HCT116 (cell line): ENCODE data around the gene RBFOX2. TPM values are rescaled to one million over a fixed set of nuclear protein-coding genes. Genes with fewer than 3 reads are reported as not detected.

Experiments
- ATAC-seq: fragments of 200-7000 bp; cut with Tn5 transposase; 2 replicates; pipeline ENCODE4 v1.9.1; 2020; ENCODE audit warnings: mild to moderate bottlenecking, moderate library complexity
- BruUV-seq: library from RNA; stranded (reverse); fragments of 400-500 nt; replicated peaks from 2 replicates; lab custom pipeline; 2021; lab: Mats Ljungman, UMichigan
- CTCF ChIA-PET: fragments of 300-600 bp; sonication (Branson Sonifier 250); formaldehyde crosslinking; loops from one replicate; lab custom pipeline; 2021; ENCODE audit warnings: antibody characterized with exemption; lab: Charles Lee
- POLR2A ChIA-PET: fragments of 300-600, 350-600 bp; sonication (Branson Sonifier 250); formaldehyde crosslinking; loops from one replicate; lab custom pipeline; 2021; ENCODE audit warnings: antibody characterized with exemption; lab: Charles Lee
- RAD21 ChIA-PET, 2 experiments: fragments of 300-600 bp; sonication (Branson Sonifier 250); formaldehyde crosslinking; loops; one replicate each; lab custom pipeline; 2023; ENCODE audit warnings: low total read pairs in 2 of 2; ENCODE audit not compliant: uncharacterized antibody in 2 of 2, unreplicated experiment in 2 of 2, low non-redundant PET in 1 of 2; lab: Charles Lee
- DNase-seq: peaks from one replicate; pipeline ENCODE4 v3.0.0-alpha.2; 2010; ENCODE audit warnings: low read depth, low spot score
- H2AFZ ChIP-seq: fragments of 200-600 bp; shearing (Covaris generic), sonication (generic); 2 replicates; pipeline ENCODE4 v1.6.1; 2017; ENCODE audit warnings: low read depth, mixed run types, mixed read lengths, antibody characterized with exemption, low read length; ENCODE audit not compliant: poor library complexity, severe bottlenecking
- H3K27ac ChIP-seq: 2 replicates; pipeline ENCODE4 v1.5.1; 2012; ENCODE audit warnings: low read depth, low read length
- H3K27me3 ChIP-seq: fragments of 200-600 bp; sonication (generic); 2 replicates; pipeline ENCODE4 v1.6.1; 2016; ENCODE audit warnings: mixed run types, low read length, mixed read lengths; ENCODE audit not compliant: insufficient read depth
- H3K36me3 ChIP-seq, 2 experiments: fragments of 200-500 bp in 1 of 2; fragments of 200-600 bp in 1 of 2; sonication (Bioruptor generic) in 1 of 2; sonication (generic) in 1 of 2; 2 replicates each; pipeline versions ENCODE4 v1.5.1 to v1.6.1; 2014 to 2016; ENCODE audit warnings: low read length in 2 of 2, inconsistent platforms in 1 of 2, mixed read lengths in 1 of 2, mixed run types in 1 of 2; ENCODE audit not compliant: insufficient read depth in 2 of 2, control insufficient read depth in 1 of 2
- H3K4me1 ChIP-seq, 2 experiments: fragments of 200-600 bp in 1 of 2; sonication (generic) in 1 of 2; 2 replicates each; pipeline versions ENCODE4 v1.5.1 to v1.6.1; 2012 to 2017; ENCODE audit warnings: low read length in 2 of 2, inconsistent platforms in 1 of 2, mild to moderate bottlenecking in 1 of 2, mixed read lengths in 1 of 2, mixed run types in 1 of 2, moderate library complexity in 1 of 2; ENCODE audit not compliant: insufficient read depth in 2 of 2, control insufficient read depth in 1 of 2
- H3K4me2 ChIP-seq: fragments of 200-600 bp; sonication (generic); 2 replicates; pipeline ENCODE4 v1.6.1; 2017; ENCODE audit warnings: mixed run types, low read length, mixed read lengths
- H3K4me3 ChIP-seq, 2 experiments: fragments of 200-600 bp in 1 of 2; sonication (generic) in 1 of 2; replicated peaks in 1 of 2; 2 replicates each; pipeline ENCODE4 v1.5.1; 2011 to 2016; ENCODE audit warnings: low read length in 2 of 2, control low read depth in 1 of 2, low read depth in 1 of 2, mild to moderate bottlenecking in 1 of 2, mixed read lengths in 1 of 2, mixed run types in 1 of 2
- H3K79me2 ChIP-seq: fragments of 200-600 bp; sonication (generic); 2 replicates; pipeline ENCODE4 v1.6.1; 2017; ENCODE audit warnings: mild to moderate bottlenecking, mixed run types, low read length, moderate library complexity, mixed read lengths; ENCODE audit not compliant: insufficient read depth
- H3K9ac ChIP-seq: fragments of 200-600 bp; sonication (generic); 2 replicates; pipeline ENCODE4 v1.6.1; 2016; ENCODE audit warnings: low read length, mixed read lengths
- H3K9me2 ChIP-seq: fragments of 200-600 bp; sonication (generic), shearing (Covaris generic); 2 replicates; pipeline ENCODE4 v1.6.1; 2017; ENCODE audit warnings: mixed run types, mild to moderate bottlenecking, moderate library complexity; ENCODE audit not compliant: insufficient read depth
- H3K9me3 ChIP-seq, 2 experiments: fragments of 200-500 bp in 1 of 2; fragments of 200-600 bp in 1 of 2; sonication (Bioruptor generic) in 1 of 2; sonication (generic) in 1 of 2; 2 replicates each; pipeline ENCODE4 v1.6.1; 2014 to 2017; ENCODE audit warnings: low read length in 2 of 2, mixed read lengths in 2 of 2, inconsistent platforms in 1 of 2, low read depth in 1 of 2, mild to moderate bottlenecking in 1 of 2, mixed run types in 1 of 2, moderate library complexity in 1 of 2; ENCODE audit not compliant: control insufficient read depth in 1 of 2, insufficient read depth in 1 of 2
- H4K20me1 ChIP-seq: fragments of 200-600 bp; sonication (generic), shearing (Covaris generic); 2 replicates; pipeline ENCODE4 v1.6.1; 2017; ENCODE audit warnings: mixed run types, mild to moderate bottlenecking, moderate library complexity; ENCODE audit not compliant: insufficient read depth
- ATF3 ChIP-seq: IDR thresholded peaks from 2 replicates; pipeline ENCODE4 v1.6.1; 2012
- CBX3 ChIP-seq: IDR thresholded peaks from 2 replicates; pipeline ENCODE4 v1.6.1; 2012; ENCODE audit warnings: low read depth
- CEBPB ChIP-seq: IDR thresholded peaks from 2 replicates; pipeline ENCODE4 v1.6.1; 2012; ENCODE audit warnings: low read depth
- CTCF ChIP-seq, 3 experiments: fragments of 200-600 bp in 1 of 3; sonication (generic) in 1 of 3; IDR thresholded peaks in 2 of 3; conservative IDR thresholded peaks in 1 of 3; 2 replicates each; pipeline ENCODE4 v1.5.1; 2012 to 2017; ENCODE audit warnings: low read depth in 2 of 3, low read length in 2 of 3, antibody characterized with exemption in 1 of 3, borderline replicate concordance in 1 of 3, control low read depth in 1 of 3, mild to moderate bottlenecking in 1 of 3, mixed read lengths in 1 of 3, mixed run types in 1 of 3, moderate library complexity in 1 of 3; ENCODE audit not compliant: insufficient read depth in 1 of 3
- EGR1 ChIP-seq: IDR thresholded peaks from 2 replicates; pipeline ENCODE4 v1.6.1; 2012; ENCODE audit warnings: low read depth
- ELF1 ChIP-seq: IDR thresholded peaks from 2 replicates; pipeline ENCODE4 v1.6.1; 2012; ENCODE audit warnings: low read depth, borderline replicate concordance
- EZH2phosphoT487 ChIP-seq: fragments of 200-600 bp; IDR thresholded peaks from 2 replicates; pipeline ENCODE4 v1.6.1; 2018; ENCODE audit warnings: antibody characterized with exemption, borderline replicate concordance
- FOSL1 ChIP-seq: IDR thresholded peaks from 2 replicates; pipeline ENCODE4 v1.6.1; 2012; ENCODE audit warnings: low read depth
- POLR2A ChIP-seq: IDR thresholded peaks from 2 replicates; pipeline ENCODE4 v1.7.0; 2011; ENCODE audit warnings: borderline replicate concordance; ENCODE audit not compliant: insufficient read depth, insufficient read length; ENCODE audit errors: extremely low read depth
- RAD21 ChIP-seq: IDR thresholded peaks from 2 replicates; pipeline ENCODE4 v1.6.1; 2012; ENCODE audit warnings: low read depth, mild to moderate bottlenecking
- SP1 ChIP-seq: IDR thresholded peaks from 2 replicates; pipeline ENCODE4 v1.6.1; 2012; ENCODE audit warnings: low read depth
- SRF ChIP-seq: IDR thresholded peaks from 2 replicates; pipeline ENCODE4 v1.6.1; 2012; ENCODE audit warnings: low read depth
- TCF7L2 ChIP-seq: IDR thresholded peaks from 2 replicates; pipeline ENCODE4 v1.7.0; 2011; ENCODE audit warnings: borderline replicate concordance, inconsistent platforms; ENCODE audit not compliant: insufficient read depth, insufficient read length; ENCODE audit errors: extremely low read depth
- YY1 ChIP-seq: IDR thresholded peaks from 2 replicates; pipeline ENCODE4 v1.6.1; 2011; ENCODE audit warnings: low read length, low read depth, moderate library complexity, mild to moderate bottlenecking; ENCODE audit not compliant: insufficient replicate concordance; ENCODE audit errors: extremely low read depth
- ZFX ChIP-seq: fragments of 450-650 bp; IDR thresholded peaks from 2 replicates; pipeline ENCODE4 v1.6.1; 2017
- ZNF274 ChIP-seq: fragments of 200-500 bp; sonication (Bioruptor generic); IDR thresholded peaks from 2 replicates; pipeline ENCODE4 v1.6.1; 2014; ENCODE audit warnings: mild to moderate bottlenecking, low read depth, low read length, inconsistent platforms
- intact Hi-C: fragments of 100-400 bp; cut with micrococcal nuclease; formaldehyde crosslinking; loops from 2 replicates; pipeline ENCODE4 v1.10.0; 2022
- total RNA-seq: library from RNA; stranded (reverse); gene quantifications from one replicate; pipeline ENCODE4 v1.2.1, GENCODE V29; 2021; ENCODE audit not compliant: unreplicated experiment

RBFOX2 gene
- total RNA-seq, 1 experiment from 2014 or later: 83.9 TPM

- H3K9ac ChIP-seq: no peak overlapping the region
- no peaks in the 10 kb centered on the region; the same call in 1 of the 2 replicates for H4K20me1 ChIP-seq
- ChIA-PET CTCF (interaction anchor here (2.4 kb wide), 1 partner anchor 48 kb away, joined by 6 read pairs; no protein-coding TSS in a partner anchor), RAD21 (no interaction called here), POLR2A (no interaction called here)
- no peaks in the 10 kb centered on the region for H3K9me2 ChIP-seq
- TF ChIP-seq CEBPB: no peak
- no peak for TF ChIP-seq CTCF (IDR thresholded peaks at IDR 0.05 in 2 of 3, conservative IDR thresholded peaks at IDR 0.05 in 1 of 3; ENCODE audit: borderline replicate concordance in 1 of 3, insufficient read depth in 1 of 3, low read depth in 2 of 3, low read length in 2 of 3)
- no peak for TF ChIP-seq EGR1
- TF ChIP-seq YY1: no peak
- BruUV-seq: no TSS peak
- peaks cover 83% of the 10 kb centered on the region for H3K79me2 ChIP-seq
- H3K36me3 ChIP-seq: peaks cover 0 to 4% of the 10 kb centered on the region in 2 experiments; a peak in 1 of 4 replicates
- DNase-seq: no peak
- H3K4me3 ChIP-seq: no peak overlapping the region
- no peak overlapping the region for H3K27ac ChIP-seq
- no peak overlapping the region for H2AFZ ChIP-seq
- no peak for ATAC-seq
- no peaks in the 10 kb centered on the region for H3K9me3 ChIP-seq
- no peaks in the 10 kb centered on the region for H3K27me3 ChIP-seq
- intact Hi-C loops: no loop called here
- H3K4me2 ChIP-seq: no peak overlapping the region
- no peaks in the 10 kb centered on the region for H3K4me1 ChIP-seq
Observed at GRCh38 chr22:36017651-36018091, 11.0 kb downstream of the RBFOX2 start.

- Histone ChIP-seq H3K4me1 (no peaks in the 10 kb centered on the region), H3K27me3 (no peaks in the 10 kb centered on the region), H3K9me3 (no peaks in the 10 kb centered on the region), H3K4me3 (no peak overlapping the region), H3K4me2 (no peak overlapping the region), H3K79me2 (peaks cover 81% of the 10 kb centered on the region), H3K27ac (no peak overlapping the region), H3K9me2 (no peaks in the 10 kb centered on the region), H4K20me1 (no peaks in the 10 kb centered on the region; the same call in 1 of the 2 replicates), H3K36me3 (peaks cover 0 to 3% of the 10 kb centered on the region in 2 experiments; a peak in 1 of 4 replicates), H3K9ac (no peak overlapping the region), H2AFZ (no peak overlapping the region)
- TF ChIP-seq SRF (no peak), TCF7L2 (no peak), POLR2A (no peak), ELF1 (no peak), ZFX (no peak), FOSL1 (no peak), SP1 (no peak), EGR1 (no peak), ATF3 (no peak), ZNF274 (no peak), CEBPB (no peak), CBX3 (no peak), EZH2phosphoT487 (no peak), RAD21 (no peak)
- BruUV-seq: no TSS peak
- DNase-seq (no peak), ATAC-seq (no peak)
- RAD21 ChIA-PET: no interaction called here
- CTCF ChIA-PET: interaction anchor here (2.4 kb wide), 1 partner anchor 49 kb away, joined by 6 read pairs; no protein-coding TSS in a partner anchor
- POLR2A ChIA-PET: interaction anchor here (1.1 kb wide), 1 partner anchor 12 kb away, joined by 4 read pairs; the partner anchor contains the start of gene RBFOX2
- intact Hi-C loops: no loop called here
Observed at GRCh38 chr22:36016684-36017083, 11.9 kb downstream of the RBFOX2 start.
